ENCODE measurements around the gene GMPPA.
A peak's percentile ranks its signal among the peaks of the same experiment; 100 is the strongest.

Gene GMPPA

GRCh38 chr2:219486380-219486959 lies 12.2 kb upstream of the GMPPA start:
- no peak for DNase-seq

- DNase-seq, result no peak
These were observed 10.4 kb upstream of the GMPPA start for GRCh38 chr2:219488149-219488843.

- DNase-seq, result no peak
These were observed 9.9 kb upstream of the GMPPA start for GRCh38 chr2:219488844-219489194.

GRCh38 chr2:219489315-219489714 lies 9.4 kb upstream of the GMPPA start:
- DNase-seq, result no peak

- DNase-seq, result no peak
These were observed 8.5 kb upstream of the GMPPA start for GRCh38 chr2:219490186-219490585.

- no peak for DNase-seq
These were observed 8.0 kb upstream of the GMPPA start for GRCh38 chr2:219490600-219491130.

GRCh38 chr2:219491278-219491963 lies 7.3 kb upstream of the GMPPA start:
- DNase-seq, result no peak

GRCh38 chr2:219492575-219492974 lies 6.1 kb upstream of the GMPPA start:
- no peak for DNase-seq

GRCh38 chr2:219493086-219493485 lies 5.6 kb upstream of the GMPPA start:
- DNase-seq, result no peak

- no peak for DNase-seq
These were observed 3.6 kb upstream of the GMPPA start for GRCh38 chr2:219494952-219495530.

GRCh38 chr2:219495531-219496122 lies 3.1 kb upstream of the GMPPA start:
- DNase-seq, result peak; percentile 56 to 64

- DNase-seq, result no peak
These were observed 2.4 kb upstream of the GMPPA start for GRCh38 chr2:219496247-219496824.

- DNase-seq, result no peak
These were observed 1.7 kb upstream of the GMPPA start for GRCh38 chr2:219496825-219497494.

- peak; percentile 36 to 63 for DNase-seq
These were observed 1.0 kb upstream of the GMPPA start for GRCh38 chr2:219497495-219498279.

GRCh38 chr2:219499058-219499307 lies 292 bp downstream of the GMPPA start:
- DNase-seq, result no peak

- no peak for DNase-seq
These were observed 864 bp downstream of the GMPPA start for GRCh38 chr2:219499555-219499954.

- no peak for DNase-seq
These were observed 1.4 kb downstream of the GMPPA start for GRCh38 chr2:219500135-219500534.

GRCh38 chr2:219501849-219502248 lies 3.2 kb downstream of the GMPPA start:
- no peak for DNase-seq

- no peak for DNase-seq
These were observed 3.9 kb downstream of the GMPPA start for GRCh38 chr2:219502618-219503017.

GRCh38 chr2:219505585-219505984 lies 6.9 kb downstream of the GMPPA start:
- DNase-seq, result no peak

- DNase-seq, result no peak
These were observed 7.6 kb downstream of the GMPPA start for GRCh38 chr2:219506153-219506801.
